Measurements from ENCODE around the gene NUTF2.

NUTF2 gene

GRCh38 chr16:67874372-67874771 is 27.6 kb downstream of the NUTF2 start:
- Mint-ChIP-seq H3K4me1 (peaks cover 28% of the 10 kb centered on the region), H3K27ac (no peak overlapping the region), H3K9me3 (no peaks in the 10 kb centered on the region), H3K36me3 (ENCODE audit: low read depth) (peaks cover 32% of the 10 kb centered on the region), H3K4me3 (peak overlapping the region; percentile 94), H3K27me3 (ENCODE audit: low read depth, poor library complexity) (no peaks in the 10 kb centered on the region)
- no peak for TF ChIP-seq CTCF (IDR thresholded peaks at IDR 0.05)
- no peak for DNase-seq

GRCh38 chr16:67877064-67877463 is 30.3 kb downstream of the NUTF2 start:
- DNase-seq: no peak
- Mint-ChIP-seq H3K4me3 (no peak overlapping the region), H3K4me1 (peaks cover 28% of the 10 kb centered on the region), H3K27me3 (ENCODE audit: low read depth, poor library complexity) (no peaks in the 10 kb centered on the region), H3K36me3 (ENCODE audit: low read depth) (peaks cover 19% of the 10 kb centered on the region), H3K27ac (no peak overlapping the region), H3K9me3 (no peaks in the 10 kb centered on the region)
- TF ChIP-seq CTCF (IDR thresholded peaks at IDR 0.05): no peak

GRCh38 chr16:67878232-67878631 is 31.5 kb downstream of the NUTF2 start:
- Mint-ChIP-seq H3K27me3 (ENCODE audit: low read depth, poor library complexity) (no peaks in the 10 kb centered on the region), H3K36me3 (ENCODE audit: low read depth) (peaks cover 21% of the 10 kb centered on the region), H3K9me3 (no peaks in the 10 kb centered on the region), H3K4me3 (no peak overlapping the region), H3K4me1 (peaks cover 23% of the 10 kb centered on the region), H3K27ac (no peak overlapping the region)
- TF ChIP-seq CTCF (IDR thresholded peaks at IDR 0.05): no peak
- no peak for DNase-seq

- no peak overlapping the region for H3K27ac Mint-ChIP-seq
- no peaks in the 10 kb centered on the region for H3K9me3 Mint-ChIP-seq
- DNase-seq: no peak
- H3K4me3 Mint-ChIP-seq: no peak overlapping the region
- no peaks in the 10 kb centered on the region for H3K27me3 Mint-ChIP-seq (ENCODE audit: low read depth, poor library complexity)
- no peak for TF ChIP-seq CTCF (IDR thresholded peaks at IDR 0.05)
- H3K4me1 Mint-ChIP-seq: peaks cover 18% of the 10 kb centered on the region
- H3K36me3 Mint-ChIP-seq (ENCODE audit: low read depth): peaks cover 24% of the 10 kb centered on the region
Observed at GRCh38 chr16:67878846-67879245, 32.1 kb downstream of the NUTF2 start.

GRCh38 chr16:67879462-67879861 is 32.7 kb downstream of the NUTF2 start:
- no peak for TF ChIP-seq CTCF (IDR thresholded peaks at IDR 0.05)
- no peak for DNase-seq

GRCh38 chr16:67879936-67880335 is 33.2 kb downstream of the NUTF2 start:
- H3K36me3 Mint-ChIP-seq (ENCODE audit: low read depth): peaks cover 28% of the 10 kb centered on the region
- no peak overlapping the region for H3K4me3 Mint-ChIP-seq
- H3K27ac Mint-ChIP-seq: no peak overlapping the region
- DNase-seq: no peak
- H3K9me3 Mint-ChIP-seq: no peaks in the 10 kb centered on the region
- H3K4me1 Mint-ChIP-seq: peaks cover 15% of the 10 kb centered on the region
- no peaks in the 10 kb centered on the region for H3K27me3 Mint-ChIP-seq (ENCODE audit: low read depth, poor library complexity)
- TF ChIP-seq CTCF (IDR thresholded peaks at IDR 0.05): no peak

More at GRCh38 chr16:67879462-67879861, 32.7 kb downstream of the NUTF2 start:
- no peak overlapping the region for H3K27ac Mint-ChIP-seq
- H3K27me3 Mint-ChIP-seq (ENCODE audit: low read depth, poor library complexity): no peaks in the 10 kb centered on the region
- H3K4me1 Mint-ChIP-seq: peaks cover 15% of the 10 kb centered on the region
- H3K4me3 Mint-ChIP-seq: no peak overlapping the region
- peaks cover 26% of the 10 kb centered on the region for H3K36me3 Mint-ChIP-seq (ENCODE audit: low read depth)
- H3K9me3 Mint-ChIP-seq: no peaks in the 10 kb centered on the region
